ENCODE measurements around the gene SP100.

GRCh38 chr2:230435431-230435830 is 19.4 kb downstream of the SP100 start:
- no peak for TF ChIP-seq CTCF (IDR thresholded peaks at IDR 0.05; ENCODE audit: insufficient read depth, low read length, poor library complexity, severe bottlenecking)
- no peak for TF ChIP-seq EZH2phosphoT487 (conservative IDR thresholded peaks at IDR 0.05; ENCODE audit: low read length)
